H1 (cell line): ENCODE data around the gene ATG9B.

Experiments
- ATF2 ChIP-seq: IDR thresholded peaks from 2 replicates; pipeline ENCODE4 v1.6.1; 2012; ENCODE audit warnings: low read length, inconsistent platforms
- CREB1 ChIP-seq: IDR thresholded peaks from 2 replicates; pipeline ENCODE4 v1.6.1; 2012; ENCODE audit warnings: inconsistent platforms
- CTCF ChIP-seq, 3 experiments: IDR thresholded peaks; 1 replicate in 2 of 3; 2 replicates in 1 of 3; pipeline versions ENCODE4 v1.5.1 to v1.6.1; 2011; ENCODE audit warnings: low read length in 3 of 3, mild to moderate bottlenecking in 3 of 3, inconsistent platforms in 2 of 3, low read depth in 1 of 3, moderate library complexity in 1 of 3; ENCODE audit not compliant: insufficient read depth in 1 of 3; ENCODE audit errors: control extremely low read depth in 1 of 3
- EGR1 ChIP-seq: IDR thresholded peaks from 2 replicates; pipeline ENCODE4 v1.6.1; 2011; ENCODE audit warnings: low read depth, low read length, borderline replicate concordance
- EZH2 ChIP-seq: fragments of 200-600 bp; sonication (generic); IDR thresholded peaks from 2 replicates; pipeline ENCODE4 v1.7.1; 2012; ENCODE audit warnings: low read depth, mild to moderate bottlenecking, moderate library complexity, low read length, inconsistent platforms; ENCODE audit not compliant: severe bottlenecking
- GTF2F1 ChIP-seq: IDR thresholded peaks from 2 replicates; pipeline ENCODE4 v1.6.1; 2012; ENCODE audit warnings: low read depth, low read length, improper control_type of control experiment, borderline replicate concordance
- HDAC6 ChIP-seq: IDR thresholded peaks from one replicate; pipeline ENCODE4 v1.7.1; 2012; ENCODE audit warnings: low read depth, mild to moderate bottlenecking, inconsistent platforms, low read length, moderate library complexity
- KDM4A ChIP-seq: IDR thresholded peaks from one replicate; pipeline ENCODE4 v1.7.1; 2012; ENCODE audit warnings: low read depth, mild to moderate bottlenecking, moderate library complexity, low read length, inconsistent platforms; ENCODE audit not compliant: severe bottlenecking
- POLR2A ChIP-seq, 2 experiments: IDR thresholded peaks; 1 replicate in 1 of 2; 2 replicates in 1 of 2; pipeline ENCODE4 v1.6.1; 2011; ENCODE audit warnings: low read depth in 2 of 2, low read length in 2 of 2, mild to moderate bottlenecking in 2 of 2; ENCODE audit errors: control extremely low read depth in 1 of 2
- POLR2AphosphoS5 ChIP-seq: IDR thresholded peaks from 2 replicates; pipeline ENCODE4 v1.6.1; 2011; ENCODE audit warnings: low read depth, low read length
- RNF2 ChIP-seq: fragments of 200-900, 300-1000 bp; sonication (generic); IDR thresholded peaks from 2 replicates; pipeline ENCODE4 v1.7.1; 2016; ENCODE audit warnings: borderline replicate concordance, low read depth, mild to moderate bottlenecking, antibody characterized with exemption, low read length; ENCODE audit not compliant: poor library complexity, severe bottlenecking; ENCODE audit errors: missing control alignments
- TEAD4 ChIP-seq: IDR thresholded peaks from 2 replicates; pipeline ENCODE4 v1.6.1; 2012; ENCODE audit warnings: low read depth, low read length, inconsistent platforms, mixed read lengths
- TF ChIP-seq, protein P1 (sequence below): IDR thresholded peaks from 2 replicates; pipeline ENCODE4 v1.6.1; 2011; ENCODE audit warnings: low read depth, mild to moderate bottlenecking, low read length; ENCODE audit not compliant: insufficient read depth
- TF ChIP-seq, protein P2 (sequence below): IDR thresholded peaks from 2 replicates; pipeline ENCODE4 v1.6.1; 2012; ENCODE audit warnings: inconsistent platforms

- TF ChIP-seq CTCF (IDR thresholded peaks at IDR 0.05; ENCODE audit: control extremely low read depth in 1 of 3, insufficient read depth in 1 of 3, low read depth in 1 of 3, low read length in 3 of 3) (no peak), HDAC6 (no peak), ATF2 (no peak), EZH2 (no peak), TEAD4 (no peak), POLR2AphosphoS5 (no peak), RNF2 (no peak), GTF2F1 (no peak), CREB1 (no peak), POLR2A (IDR thresholded peaks at IDR 0.05; ENCODE audit: control extremely low read depth in 1 of 2, low read depth in 2 of 2, low read length in 2 of 2) (no peak), KDM4A (no peak), EGR1 (no peak)
- TF ChIP-seq, protein P1, sequence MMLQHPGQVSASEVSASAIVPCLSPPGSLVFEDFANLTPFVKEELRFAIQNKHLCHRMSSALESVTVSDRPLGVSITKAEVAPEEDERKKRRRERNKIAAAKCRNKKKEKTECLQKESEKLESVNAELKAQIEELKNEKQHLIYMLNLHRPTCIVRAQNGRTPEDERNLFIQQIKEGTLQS: no peak
- TF ChIP-seq, protein P2, sequence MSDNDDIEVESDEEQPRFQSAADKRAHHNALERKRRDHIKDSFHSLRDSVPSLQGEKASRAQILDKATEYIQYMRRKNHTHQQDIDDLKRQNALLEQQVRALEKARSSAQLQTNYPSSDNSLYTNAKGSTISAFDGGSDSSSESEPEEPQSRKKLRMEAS: no peak
Measured at GRCh38 chr7:151053096-151053495, 28.8 kb upstream of the ATG9B start.
